NCI-H226 (cell line): ENCODE results near the gene CIAO2A.
A peak's percentile ranks its signal among the peaks of the same experiment; 100 is the strongest.
"Not testable (repeated sequence)": the region's sequence is repeated elsewhere in the genome, so short reads cannot be mapped to it uniquely, and the experiment has no call there.

Experiments
- DNase-seq: peaks from one replicate; pipeline ENCODE4 v3.0.0-alpha.2; 2015

The CIAO2A gene

GRCh38 chr15:64093627-64094417, at the start of gene CIAO2A:
Gene CIAO2A, minus strand, starts transcription at chr15:64093838. Its CDS starts 70 bp downstream, at chr15:64093768.
- DNase-seq: peak; percentile 100

- DNase-seq: no peak
Observed at GRCh38 chr15:64143276-64143675, 49.6 kb upstream of the CIAO2A start.

GRCh38 chr15:64141798-64142512, 48.3 kb upstream of the CIAO2A start:
- no peak for DNase-seq

GRCh38 chr15:64138331-64138941, 44.8 kb upstream of the CIAO2A start:
- no peak for DNase-seq

- DNase-seq: no peak
Observed at GRCh38 chr15:64137226-64137833, 43.7 kb upstream of the CIAO2A start.

- DNase-seq: no peak
Observed at GRCh38 chr15:64136347-64136746, 42.7 kb upstream of the CIAO2A start.

GRCh38 chr15:64134345-64134829, 40.7 kb upstream of the CIAO2A start:
- no peak for DNase-seq

- DNase-seq: no peak
Observed at GRCh38 chr15:64133623-64134344, 40.1 kb upstream of the CIAO2A start.

- no peak for DNase-seq
Observed at GRCh38 chr15:64132217-64132616, 38.6 kb upstream of the CIAO2A start.

GRCh38 chr15:64131547-64131946, 37.9 kb upstream of the CIAO2A start:
- DNase-seq: no peak

GRCh38 chr15:64130159-64130558, 36.5 kb upstream of the CIAO2A start:
- no peak for DNase-seq

GRCh38 chr15:64127521-64128270, 34.1 kb upstream of the CIAO2A start:
- DNase-seq: no peak

GRCh38 chr15:64125978-64126377, 32.3 kb upstream of the CIAO2A start:
- no peak for DNase-seq

GRCh38 chr15:64122936-64123351, 29.3 kb upstream of the CIAO2A start:
- no peak for DNase-seq

- no peak for DNase-seq
Observed at GRCh38 chr15:64122444-64122843, 28.8 kb upstream of the CIAO2A start.

GRCh38 chr15:64121614-64122013, 28.0 kb upstream of the CIAO2A start:
- no peak for DNase-seq

- not testable (repeated sequence) for DNase-seq
Observed at GRCh38 chr15:64120322-64120721, 26.7 kb upstream of the CIAO2A start.

- DNase-seq: no peak
Observed at GRCh38 chr15:64117759-64118487, 24.3 kb upstream of the CIAO2A start.

GRCh38 chr15:64112904-64113303, 19.3 kb upstream of the CIAO2A start:
- DNase-seq: no peak

- DNase-seq: no peak
Observed at GRCh38 chr15:64112073-64112772, 18.6 kb upstream of the CIAO2A start.
